A673 (cell line): ENCODE measurements around the gene MTHFSD. TPM values are rescaled to one million over a fixed set of nuclear protein-coding genes. Genes with fewer than 3 reads are reported as not detected.

Experiments
- BruUV-seq: library from RNA; stranded (reverse); fragments of 400-500 nt; replicated peaks from 2 replicates; lab custom pipeline; 2021; lab: Mats Ljungman, UMichigan
- CTCF ChIA-PET: fragments of 300-600 bp; sonication (Branson Sonifier 250); formaldehyde crosslinking; loops from one replicate; lab custom pipeline; 2022; ENCODE audit warnings: antibody characterized with exemption; lab: Charles Lee
- POLR2A ChIA-PET: fragments of 300-600 bp; sonication (Branson Sonifier 250); formaldehyde crosslinking; loops from one replicate; lab custom pipeline; 2022; ENCODE audit warnings: antibody characterized with exemption; ENCODE audit not compliant: low non-redundant PET; lab: Charles Lee
- DNase-seq: peaks from one replicate; pipeline ENCODE4 v3.0.0-alpha.2; 2015; ENCODE audit warnings: low spot score
- H3K27ac ChIP-seq: fragments of 200-600 bp; sonication (generic); 2 replicates; pipeline ENCODE4 v1.5.1; 2016; ENCODE audit warnings: mixed run types, low read depth, mild to moderate bottlenecking, mixed read lengths, antibody characterized with exemption, low read length; ENCODE audit not compliant: poor library complexity, severe bottlenecking
- H3K27me3 ChIP-seq: fragments of 200-600 bp; sonication (generic); replicated peaks from 2 replicates; pipeline ENCODE4 v1.6.1; 2017; ENCODE audit warnings: mixed run types, low read depth, mild to moderate bottlenecking, mixed read lengths, antibody characterized with exemption, low read length; ENCODE audit not compliant: insufficient read depth, poor library complexity
- H3K36me3 ChIP-seq: fragments of 200-600 bp; sonication (generic); 2 replicates; pipeline ENCODE4 v1.6.1; 2016; ENCODE audit warnings: mixed run types, mild to moderate bottlenecking, mixed read lengths, antibody characterized with exemption, low read length; ENCODE audit not compliant: insufficient read depth, poor library complexity, severe bottlenecking
- H3K4me1 ChIP-seq: fragments of 200-600 bp; sonication (generic); 2 replicates; pipeline ENCODE4 v1.6.1; 2017; ENCODE audit warnings: mixed run types, mild to moderate bottlenecking, mixed read lengths, antibody characterized with exemption, low read length; ENCODE audit not compliant: insufficient read depth, poor library complexity, severe bottlenecking
- H3K4me3 ChIP-seq: fragments of 200-600 bp; sonication (generic); 2 replicates; pipeline ENCODE4 v1.5.1; 2016; ENCODE audit warnings: low read depth, mixed run types, mild to moderate bottlenecking, mixed read lengths, low read length; ENCODE audit not compliant: poor library complexity, severe bottlenecking
- H3K9me3 ChIP-seq: fragments of 200-600 bp; sonication (generic); 2 replicates; pipeline ENCODE4 v1.6.1; 2016; ENCODE audit warnings: mixed run types, low read depth, mild to moderate bottlenecking, mixed read lengths, antibody characterized with exemption, low read length; ENCODE audit not compliant: poor library complexity, severe bottlenecking
- CTCF ChIP-seq: fragments of 300-800, 200-600 bp; sonication (generic); conservative IDR thresholded peaks from 2 replicates; pipeline ENCODE4 v1.5.1; 2017; ENCODE audit warnings: low read depth, mild to moderate bottlenecking, antibody characterized with exemption, low read length, moderate library complexity, mixed read lengths
- EZH2 ChIP-seq: fragments of 200-600 bp; sonication (generic); IDR thresholded peaks from 2 replicates; pipeline ENCODE4 v1.6.1; 2017; ENCODE audit warnings: borderline replicate concordance, low read depth, mild to moderate bottlenecking, mixed read lengths, antibody characterized with exemption, low read length; ENCODE audit not compliant: poor library complexity, severe bottlenecking
- intact Hi-C: fragments of 100-400 bp; cut with micrococcal nuclease; formaldehyde crosslinking; loops from one replicate; pipeline ENCODE4 v1.10.0; 2022; ENCODE audit not compliant: unreplicated experiment
- total RNA-seq: library from RNA; stranded (reverse); gene quantifications from 2 replicates; pipeline ENCODE4 v1.2.3, GENCODE V29; 2021

Gene MTHFSD
- total RNA-seq, 1 experiment from 2014 or later, result 27.5 TPM

- POLR2A ChIA-PET, result no interaction called here
- CTCF ChIA-PET, result no interaction called here
- no peak for DNase-seq
- intact Hi-C loops, result no loop called here
- BruUV-seq, result no TSS peak
- no peaks in the 10 kb centered on the region for H3K4me1 ChIP-seq
- TF ChIP-seq EZH2, result no peak
- no peak for TF ChIP-seq CTCF
- H3K4me3 ChIP-seq, result no peak overlapping the region
- no peaks in the 10 kb centered on the region for H3K9me3 ChIP-seq
- H3K36me3 ChIP-seq, result no peaks in the 10 kb centered on the region
- no peak overlapping the region for H3K27ac ChIP-seq
- H3K27me3 ChIP-seq, result peaks cover 26% of the 10 kb centered on the region
These were observed 32.5 kb upstream of the MTHFSD start for GRCh38 chr16:86587487-86587886.

- ChIA-PET CTCF (no interaction called here), POLR2A (no interaction called here)
- no peak for DNase-seq
- Histone ChIP-seq H3K9me3 (no peaks in the 10 kb centered on the region), H3K4me1 (no peaks in the 10 kb centered on the region), H3K4me3 (no peak overlapping the region), H3K36me3 (no peaks in the 10 kb centered on the region), H3K27me3 (peaks cover 21% of the 10 kb centered on the region), H3K27ac (no peak overlapping the region)
- no peak for TF ChIP-seq EZH2
- TF ChIP-seq CTCF, result no peak
- no TSS peak for BruUV-seq
- intact Hi-C loops, result no loop called here
These were observed 31.0 kb upstream of the MTHFSD start for GRCh38 chr16:86585821-86586611.

GRCh38 chr16:86584726-86585721 lies 30.0 kb upstream of the MTHFSD start:
- TF ChIP-seq CTCF (no peak), EZH2 (no peak)
- H3K27ac ChIP-seq, result no peak overlapping the region

More at GRCh38 chr16:86584726-86585721, 30.0 kb upstream of the MTHFSD start:
- DNase-seq, result no peak
- Histone ChIP-seq H3K4me3 (no peak overlapping the region), H3K4me1 (no peaks in the 10 kb centered on the region), H3K9me3 (no peaks in the 10 kb centered on the region), H3K27me3 (peaks cover 14% of the 10 kb centered on the region), H3K36me3 (no peaks in the 10 kb centered on the region)
- CTCF ChIA-PET, result no interaction called here
- BruUV-seq, result no TSS peak
- intact Hi-C loops, result no loop called here
- POLR2A ChIA-PET, result no interaction called here
